ENCODE results near the gene SP140.
"Not testable (repeated sequence)": the region's sequence is repeated elsewhere in the genome, so short reads cannot be mapped to it uniquely, and the experiment has no call there.

SP140 gene

DNA sequence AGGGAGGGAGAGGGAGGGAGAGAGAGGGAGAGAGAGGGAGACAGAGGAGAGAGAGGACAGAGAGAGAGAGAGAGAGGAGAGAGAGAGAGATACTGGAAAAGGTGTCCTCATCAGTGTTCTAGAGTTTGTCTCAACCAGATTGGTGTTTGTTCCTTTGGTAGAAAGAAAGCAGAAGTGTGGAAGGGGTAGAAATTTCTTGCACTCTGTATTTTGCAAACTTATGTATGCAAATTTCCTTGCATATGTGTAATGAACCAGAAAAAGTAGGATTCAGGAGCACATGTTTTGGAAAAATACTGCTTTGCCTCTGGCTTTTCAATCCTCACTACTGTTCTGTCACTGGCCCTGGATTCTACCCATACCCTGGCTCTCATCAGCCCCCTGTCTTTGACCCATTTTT is 1.1 kb upstream of the SP140 start:
- DNase-seq (ENCODE audit: low read depth in 1 of 2, low spot score in 1 of 2) = no peak

DNA sequence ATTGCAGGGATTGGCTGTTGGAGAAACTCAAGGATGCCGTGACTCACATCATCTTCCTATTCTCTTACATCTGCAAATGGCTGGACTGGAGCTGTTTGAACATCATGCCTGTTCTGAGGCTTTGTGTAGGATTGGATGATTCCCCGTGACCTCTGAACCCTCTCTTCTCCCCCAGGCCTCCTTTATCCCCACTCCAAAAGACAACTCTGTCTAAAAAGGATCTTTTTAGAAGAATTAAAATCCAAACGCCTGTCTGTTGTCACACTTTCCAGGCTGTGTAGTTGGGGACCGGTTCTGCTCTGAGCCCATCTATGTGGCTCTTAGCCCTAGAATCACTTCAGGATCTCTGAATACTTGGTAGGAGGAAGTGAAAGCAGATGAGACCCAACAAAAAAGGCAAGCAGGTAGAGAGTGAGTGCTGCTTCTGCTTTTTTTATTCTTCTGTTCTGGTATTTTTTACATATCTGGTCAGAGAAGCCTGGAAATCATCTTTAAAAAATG is 565 bp downstream of the SP140 start:
- no peak for DNase-seq (ENCODE audit: low read depth in 1 of 2, low spot score in 1 of 2)

DNA sequence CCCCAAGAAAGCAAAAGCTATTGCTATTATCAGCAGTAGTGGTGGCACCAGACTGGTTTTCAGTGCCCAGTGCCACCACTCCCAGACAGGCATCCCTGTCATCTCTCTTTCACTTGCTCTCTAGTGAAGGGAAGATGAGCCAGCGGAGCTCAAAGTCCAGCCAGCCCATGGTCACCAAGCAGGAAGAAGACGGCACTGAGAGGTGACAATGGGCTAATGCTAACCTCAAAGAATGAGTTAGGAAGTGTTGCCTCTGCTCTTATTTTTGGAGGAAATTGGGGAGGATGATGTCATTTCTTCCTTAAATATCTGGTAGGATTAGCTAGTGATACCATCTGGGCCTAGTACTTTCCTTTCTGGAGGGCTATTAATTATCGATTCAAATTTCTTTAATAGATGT is 1.7 kb downstream of the SP140 start:
- DNase-seq (ENCODE audit: low read depth in 1 of 2, low spot score in 1 of 2) = no peak

DNA sequence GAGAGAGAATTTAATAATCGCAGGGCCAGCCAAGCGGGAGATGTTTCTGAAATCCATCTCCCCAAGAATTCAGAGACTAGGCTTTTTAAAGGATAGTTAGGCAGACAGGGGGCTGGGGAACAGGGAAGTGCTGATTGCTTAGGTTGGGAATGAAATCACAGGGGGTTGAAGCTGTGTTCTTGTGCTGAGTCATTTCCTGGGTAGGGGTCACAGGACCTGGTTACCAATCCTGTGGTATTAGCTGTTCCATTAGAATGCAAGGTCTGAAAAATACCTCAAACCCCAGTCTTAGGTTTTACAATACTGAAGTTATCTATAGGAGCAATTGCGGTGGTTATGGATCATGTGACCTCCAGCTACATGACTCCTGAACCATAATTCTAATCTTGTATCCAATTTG is 4.6 kb downstream of the SP140 start:
- DNase-seq (ENCODE audit: low read depth in 1 of 2, low spot score in 1 of 2) = no peak

DNA sequence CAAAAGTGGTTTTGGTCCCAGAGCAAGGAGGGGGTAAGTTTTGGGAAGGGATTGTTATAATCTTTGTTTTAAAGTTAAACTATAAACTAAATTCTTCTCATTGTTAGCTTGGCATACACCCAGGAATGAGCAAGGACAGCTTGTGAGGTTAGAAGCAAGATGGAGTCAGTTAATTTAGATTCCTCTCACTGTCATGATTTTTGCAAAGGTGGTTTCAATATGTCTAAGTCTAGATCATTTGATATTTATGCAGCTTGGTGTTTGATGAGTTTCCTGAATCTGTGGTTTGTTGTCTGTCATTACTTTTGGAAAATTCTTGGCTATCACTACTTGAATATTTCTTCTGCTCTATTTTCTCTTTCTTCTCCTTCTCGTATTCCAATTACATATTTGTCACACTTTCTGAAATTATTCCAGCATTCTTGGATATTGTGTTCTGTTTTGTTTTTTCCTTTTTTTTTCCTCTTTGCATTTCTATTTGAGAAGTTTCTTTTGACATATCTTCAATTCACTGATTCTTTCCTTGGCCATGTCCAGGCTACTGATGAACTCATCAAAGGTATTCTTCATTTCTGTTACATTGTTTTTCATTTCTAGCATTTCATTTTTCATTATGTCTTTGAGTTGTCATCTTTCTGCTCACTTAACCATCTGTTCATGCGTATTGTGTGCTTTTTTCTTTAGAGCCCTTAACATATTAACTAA is 5.1 kb downstream of the SP140 start:
- DNase-seq (ENCODE audit: low read depth in 1 of 2, low spot score in 1 of 2) = no peak

DNA sequence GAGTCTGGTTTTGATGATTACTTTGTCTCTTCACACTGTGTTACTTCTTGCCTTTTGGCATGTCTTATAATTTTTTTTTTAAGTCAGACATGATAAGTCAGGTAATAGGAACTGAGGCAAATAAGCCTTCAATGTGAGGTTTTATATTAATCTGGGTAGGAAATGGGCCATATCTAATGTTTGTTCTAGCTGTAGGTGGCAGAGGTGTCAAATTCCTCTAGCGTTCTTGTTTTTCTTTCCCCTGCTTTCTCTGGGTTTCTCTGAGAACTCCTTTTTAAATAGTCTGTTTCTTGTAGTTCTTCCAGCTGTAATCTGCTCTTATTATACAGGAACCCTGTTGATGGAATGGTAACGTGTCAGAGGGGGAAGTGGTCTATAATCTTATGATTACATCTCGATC is 5.7 kb downstream of the SP140 start:
- no peak for DNase-seq (ENCODE audit: low read depth in 1 of 2, low spot score in 1 of 2)

GRCh38 chr2:230234122-230234722 is 8.7 kb downstream of the SP140 start:
- DNase-seq (ENCODE audit: low read depth in 1 of 2, low spot score in 1 of 2) = no peak

DNA sequence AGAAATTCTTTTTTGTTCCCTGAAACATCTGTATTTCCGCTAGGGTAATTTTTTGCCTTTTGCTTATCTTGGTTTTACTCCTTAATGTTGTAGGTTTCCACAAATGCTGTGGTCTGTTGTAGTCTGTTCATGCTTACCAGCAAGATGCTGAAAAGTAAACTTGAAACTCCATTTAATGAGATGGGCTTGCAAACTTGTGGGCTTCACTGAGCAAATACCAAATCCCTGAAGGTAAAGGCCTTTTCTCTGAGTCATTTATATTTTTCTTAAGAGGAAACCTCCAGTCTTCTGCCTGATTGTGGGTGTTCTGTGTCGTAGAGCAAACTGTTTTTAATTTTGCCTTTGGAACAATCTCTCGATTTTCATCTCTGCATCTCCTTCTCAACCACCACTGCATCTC is 9.3 kb downstream of the SP140 start:
- no peak for DNase-seq (ENCODE audit: low read depth in 1 of 2, low spot score in 1 of 2)

DNA sequence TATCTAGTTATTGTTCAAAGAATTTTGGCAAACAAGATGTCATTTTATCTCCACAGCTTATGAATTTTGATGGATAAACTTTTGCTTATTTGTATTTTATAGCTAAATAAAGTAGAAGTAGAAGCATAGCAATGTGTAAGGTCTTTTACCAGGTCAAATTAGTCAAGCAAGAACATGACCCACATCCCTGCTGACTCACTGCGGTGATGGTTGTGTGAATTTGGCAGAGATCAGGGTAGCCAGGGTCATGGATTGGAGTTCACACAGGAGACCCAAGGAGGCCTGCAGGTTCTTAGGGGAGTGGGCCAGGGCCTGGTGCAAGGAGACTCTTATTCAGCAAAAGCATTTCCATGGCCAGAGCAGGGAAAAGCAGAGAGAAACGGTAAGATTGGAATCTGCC is 18.7 kb downstream of the SP140 start:
- DNase-seq (ENCODE audit: low read depth in 1 of 2, low spot score in 1 of 2) = no peak

GRCh38 chr2:230246206-230246605 is 20.7 kb downstream of the SP140 start:
- DNase-seq (ENCODE audit: low read depth in 1 of 2, low spot score in 1 of 2) = no peak

- no peak for DNase-seq (ENCODE audit: low read depth in 1 of 2, low spot score in 1 of 2)
These were observed 24.7 kb downstream of the SP140 start for GRCh38 chr2:230250231-230250630.

- DNase-seq (ENCODE audit: low read depth in 1 of 2, low spot score in 1 of 2) = no peak
These were observed 28.8 kb downstream of the SP140 start for GRCh38 chr2:230254152-230254881.

DNA sequence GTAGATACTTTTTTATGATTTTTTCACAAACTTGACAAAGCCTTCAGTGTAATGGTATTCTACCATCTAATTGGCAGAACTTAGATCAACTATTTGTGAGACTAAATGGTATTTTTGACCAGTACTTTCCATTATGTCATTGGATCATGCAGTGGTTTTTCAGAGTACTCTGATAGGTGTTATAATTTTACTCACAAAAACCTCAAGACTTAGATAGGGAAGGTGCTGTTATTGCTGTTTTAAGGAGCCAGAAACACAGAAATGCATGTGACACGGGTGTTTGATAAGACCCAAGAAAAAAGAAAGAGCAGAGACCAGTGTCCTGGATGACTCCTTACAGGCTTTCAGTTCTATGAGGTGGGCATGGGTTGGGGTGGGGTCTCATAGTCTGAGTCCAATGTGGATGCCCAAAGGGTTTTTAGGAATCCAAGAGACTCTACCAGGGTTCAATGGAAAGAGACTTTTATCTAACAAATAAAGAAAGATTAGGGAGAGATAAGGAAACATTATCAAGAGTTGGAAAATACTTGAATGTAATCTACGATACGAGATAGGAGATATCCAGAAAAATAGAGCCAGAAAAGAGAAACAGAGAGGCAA is 31.3 kb downstream of the SP140 start:
- no peak for DNase-seq (ENCODE audit: low read depth in 1 of 2, low spot score in 1 of 2)

GRCh38 chr2:230258483-230258882 is 32.9 kb downstream of the SP140 start:
- DNase-seq (ENCODE audit: low read depth in 1 of 2, low spot score in 1 of 2) = no peak

GRCh38 chr2:230262246-230262645 is 36.7 kb downstream of the SP140 start:
- DNase-seq (ENCODE audit: low read depth in 1 of 2, low spot score in 1 of 2) = no peak

DNA sequence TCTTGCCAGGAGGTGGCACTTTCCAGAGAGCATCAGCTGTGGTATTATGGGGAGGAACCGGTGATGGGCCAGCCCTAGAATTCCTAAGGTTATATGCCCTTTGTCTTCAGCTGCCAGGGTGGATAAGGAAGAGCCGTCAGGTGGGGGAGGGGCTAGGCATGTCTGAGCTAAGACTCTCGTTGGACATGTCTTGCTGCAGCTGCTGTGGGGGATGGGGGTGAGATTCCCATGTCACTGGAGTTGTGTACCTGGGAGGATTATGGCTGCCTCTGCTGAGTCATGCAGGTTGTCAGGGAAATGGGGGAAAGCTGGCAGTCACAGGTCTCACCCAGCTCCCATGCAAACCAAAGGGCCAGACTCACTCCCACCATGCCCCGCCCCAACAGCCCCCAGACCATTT is 39.4 kb downstream of the SP140 start:
- DNase-seq (ENCODE audit: low read depth in 1 of 2, low spot score in 1 of 2) = not testable (repeated sequence)

DNA sequence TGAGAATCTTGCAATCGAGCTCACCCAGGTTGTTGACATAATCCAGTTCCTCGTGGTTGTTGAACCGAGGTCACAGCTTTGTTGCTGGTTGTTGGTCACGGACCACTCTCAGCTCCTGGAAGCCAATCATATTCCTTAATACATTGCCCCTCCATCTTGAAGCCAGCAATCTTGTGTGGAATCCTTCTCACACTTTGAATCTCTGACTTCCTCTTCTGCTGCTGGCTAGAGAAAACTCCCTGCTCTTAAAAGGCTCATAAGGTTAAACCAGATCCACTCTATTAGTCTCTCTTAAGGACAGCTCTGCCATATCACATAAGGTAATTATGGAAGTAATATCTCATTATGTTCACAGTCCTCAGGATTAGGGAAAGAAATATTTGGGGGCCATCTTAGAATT is 41.1 kb downstream of the SP140 start:
- DNase-seq (ENCODE audit: low read depth in 1 of 2, low spot score in 1 of 2) = no peak

GRCh38 chr2:230267059-230267458 is 41.5 kb downstream of the SP140 start:
- DNase-seq (ENCODE audit: low read depth in 1 of 2, low spot score in 1 of 2) = no peak

DNA sequence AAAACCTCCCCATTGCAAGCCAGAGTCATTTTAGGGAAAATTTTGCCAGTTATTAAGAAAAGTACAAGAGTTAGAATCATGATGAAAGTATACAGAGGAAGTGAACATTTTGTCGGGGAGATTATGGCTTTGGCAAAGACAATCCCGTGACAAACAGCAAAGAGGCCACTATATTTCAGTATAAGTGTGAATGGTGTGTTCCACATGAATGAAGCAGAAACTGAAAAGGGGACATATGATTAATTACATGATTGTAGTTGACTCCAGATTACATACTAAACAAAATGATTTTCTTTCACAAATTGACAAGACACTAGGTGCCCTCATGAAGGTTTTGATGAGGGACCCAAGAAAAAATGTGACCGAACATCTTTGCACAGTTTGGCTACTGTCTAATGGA is 42.0 kb downstream of the SP140 start:
- DNase-seq (ENCODE audit: low read depth in 1 of 2, low spot score in 1 of 2) = no peak

DNA sequence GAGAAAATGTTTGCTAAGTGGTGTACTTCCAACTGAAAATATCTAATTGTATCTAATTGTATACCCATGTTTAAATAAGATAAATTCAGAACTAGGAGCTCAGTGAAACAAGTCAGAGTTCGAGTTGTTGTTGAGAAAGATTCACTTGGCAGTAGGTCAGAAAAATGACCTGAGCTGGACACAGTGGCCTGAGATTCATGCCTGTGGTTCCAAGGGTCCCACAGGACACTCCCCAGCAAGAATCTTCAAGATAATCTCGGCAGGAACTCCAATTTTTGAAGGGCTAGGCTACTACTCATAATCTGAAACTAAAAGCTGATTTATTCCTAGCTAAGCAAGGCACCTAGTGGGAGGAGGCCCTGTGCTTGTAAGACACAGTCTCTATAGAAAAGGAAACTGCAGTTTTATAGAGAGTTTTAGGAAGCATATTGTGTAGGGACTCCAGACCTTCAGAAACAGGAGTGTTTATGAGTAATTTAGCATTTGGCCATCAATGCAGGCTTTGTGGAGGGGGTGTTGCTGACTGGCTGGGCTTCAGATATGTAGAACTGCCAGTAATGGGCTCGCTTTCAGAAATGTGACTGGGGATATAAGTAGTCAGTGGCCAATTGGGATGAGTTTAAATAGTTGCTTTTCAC is 43.2 kb downstream of the SP140 start:
- no peak for DNase-seq (ENCODE audit: low read depth in 1 of 2, low spot score in 1 of 2)

- DNase-seq (ENCODE audit: low read depth in 1 of 2, low spot score in 1 of 2) = no peak
These were observed 44.2 kb downstream of the SP140 start for GRCh38 chr2:230269715-230270114.

All from activated CD4-positive, alpha-beta T cell treated with anti-CD3 and anti-CD28 coated beads, Interleukin-2, amount 50 U/mL, for 24 hours (primary cell).